NCI-H2171 treated with DMSO at 0.1 percent for 48 hours (cell line): ENCODE results near the gene SLCO2B1.
"Not testable (repeated sequence)": the region's sequence is repeated elsewhere in the genome, so short reads cannot be mapped to it uniquely, and the experiment has no call there.

Experiments used
- DNase-seq: peaks from one replicate; lab custom pipeline; 2025; lab: John Stamatoyannopoulos, UW

Gene SLCO2B1

GRCh38 chr11:75150879-75151278, at the start of gene SLCO2B1:
SLCO2B1 (plus strand) TSS chr11:75151107; CDS start chr11:75151382, 275 bp downstream.
- no peak for DNase-seq

- DNase-seq, result no peak
These were observed 49.3 kb upstream of the SLCO2B1 start for GRCh38 chr11:75101424-75102128.

- no peak for DNase-seq
These were observed 47.4 kb upstream of the SLCO2B1 start for GRCh38 chr11:75103380-75104026.

- no peak for DNase-seq
These were observed 45.4 kb upstream of the SLCO2B1 start for GRCh38 chr11:75105462-75105925.

- not testable (repeated sequence) for DNase-seq
These were observed 44.8 kb upstream of the SLCO2B1 start for GRCh38 chr11:75105967-75106681.

GRCh38 chr11:75107187-75107586, 43.7 kb upstream of the SLCO2B1 start:
- no peak for DNase-seq

- DNase-seq, result no peak
These were observed 38.7 kb upstream of the SLCO2B1 start for GRCh38 chr11:75112200-75112599.

- DNase-seq, result no peak
These were observed 37.9 kb upstream of the SLCO2B1 start for GRCh38 chr11:75113030-75113429.

GRCh38 chr11:75114465-75114864, 36.4 kb upstream of the SLCO2B1 start:
- DNase-seq, result no peak

- DNase-seq, result no peak
These were observed 32.3 kb upstream of the SLCO2B1 start for GRCh38 chr11:75118577-75118976.

- DNase-seq, result no peak
These were observed 24.3 kb upstream of the SLCO2B1 start for GRCh38 chr11:75126564-75126963.

GRCh38 chr11:75132080-75132479, 18.8 kb upstream of the SLCO2B1 start:
- DNase-seq, result no peak

- no peak for DNase-seq
These were observed 16.9 kb upstream of the SLCO2B1 start for GRCh38 chr11:75133976-75134375.

GRCh38 chr11:75135021-75135650, 15.8 kb upstream of the SLCO2B1 start:
- DNase-seq, result no peak

GRCh38 chr11:75135651-75136050, 15.3 kb upstream of the SLCO2B1 start:
- no peak for DNase-seq

- no peak for DNase-seq
These were observed 10.4 kb upstream of the SLCO2B1 start for GRCh38 chr11:75140269-75141138.

- DNase-seq, result no peak
These were observed 9.7 kb upstream of the SLCO2B1 start for GRCh38 chr11:75141166-75141565.

- DNase-seq, result peak; percentile 23
These were observed 8.0 kb upstream of the SLCO2B1 start for GRCh38 chr11:75142714-75143419.

GRCh38 chr11:75143420-75143731, 7.5 kb upstream of the SLCO2B1 start:
- DNase-seq, result no peak

- DNase-seq, result no peak
These were observed 6.2 kb upstream of the SLCO2B1 start for GRCh38 chr11:75144716-75145014.
